MM.1S (cell line): ENCODE results near the gene SMURF2.
"Not testable (repeated sequence)": the region's sequence is repeated elsewhere in the genome, so short reads cannot be mapped to it uniquely, and the experiment has no call there.

Experiments used
- DNase-seq: peaks from one replicate; pipeline ENCODE4 v3.0.0-alpha.2; 2015
- H2AFZ ChIP-seq: fragments of 300-600 bp; sonication (generic); 2 replicates; pipeline ENCODE4 v1.6.0; 2016; ENCODE audit warnings: antibody characterized with exemption, low read length
- H3F3A ChIP-seq: fragments of 300-600 bp; sonication (generic); 2 replicates; pipeline ENCODE4 v1.6.1; 2016; ENCODE audit warnings: mild to moderate bottlenecking, antibody characterized with exemption, low read length, moderate library complexity, mixed read lengths; ENCODE audit not compliant: insufficient read depth
- H3K27ac ChIP-seq: fragments of 300-600 bp; sonication (generic); 2 replicates; pipeline ENCODE4 v1.5.1; 2016; ENCODE audit warnings: mild to moderate bottlenecking, low read length
- H3K27me3 ChIP-seq: fragments of 300-600 bp; sonication (generic); replicated peaks from 2 replicates; pipeline ENCODE4 v1.6.0; 2016; ENCODE audit warnings: low read length; ENCODE audit not compliant: insufficient read depth
- H3K36me3 ChIP-seq: fragments of 300-600 bp; sonication (generic); replicated peaks from 2 replicates; pipeline ENCODE4 v1.6.1; 2016; ENCODE audit warnings: mild to moderate bottlenecking, low read length, mixed read lengths; ENCODE audit not compliant: insufficient read depth
- H3K4me1 ChIP-seq: fragments of 300-600 bp; sonication (generic); 2 replicates; pipeline ENCODE4 v1.6.1; 2016; ENCODE audit warnings: low read length, mixed read lengths
- H3K4me2 ChIP-seq: fragments of 300-600 bp; sonication (generic); 2 replicates; pipeline ENCODE4 v1.6.0; 2016; ENCODE audit warnings: low read depth, low read length
- H3K4me3 ChIP-seq: fragments of 300-600 bp; sonication (generic); 2 replicates; pipeline ENCODE4 v1.5.1; 2016; ENCODE audit warnings: low read length, mixed read lengths
- H3K79me2 ChIP-seq: fragments of 300-600 bp; sonication (generic); 2 replicates; pipeline ENCODE4 v1.6.1; 2016; ENCODE audit warnings: mixed run types, low read length, mixed read lengths
- H3K9ac ChIP-seq: fragments of 300-600 bp; sonication (generic); 2 replicates; pipeline ENCODE4 v1.6.1; 2016; ENCODE audit warnings: low read length, mixed read lengths
- H3K9me2 ChIP-seq: fragments of 300-600 bp; sonication (generic); replicated peaks from 2 replicates; pipeline ENCODE4 v1.6.1; 2016; ENCODE audit warnings: mild to moderate bottlenecking, low read length, mixed read lengths; ENCODE audit not compliant: insufficient read depth
- H3K9me3 ChIP-seq: fragments of 300-600 bp; sonication (generic); replicated peaks from 2 replicates; pipeline ENCODE4 v1.6.1; 2016; ENCODE audit warnings: mild to moderate bottlenecking, low read length, mixed read lengths; ENCODE audit not compliant: insufficient read depth
- H4K20me1 ChIP-seq: fragments of 300-600 bp; sonication (generic); 2 replicates; pipeline ENCODE4 v1.6.1; 2016; ENCODE audit warnings: mild to moderate bottlenecking, low read length, moderate library complexity, mixed read lengths; ENCODE audit not compliant: insufficient read depth
- CTCF ChIP-seq: fragments of 300-600 bp; sonication (generic); IDR thresholded peaks from 2 replicates; pipeline ENCODE4 v1.5.1; 2016; ENCODE audit warnings: antibody characterized with exemption, low read length, mixed read lengths
- EZH2 ChIP-seq: fragments of 300-600 bp; sonication (generic); optimal IDR thresholded peaks from 2 replicates; pipeline ENCODE3; 2017; ENCODE audit warnings: low read depth, mild to moderate bottlenecking, antibody characterized with exemption, low read length, mixed read lengths
- EZH2phosphoT487 ChIP-seq: fragments of 300-600 bp; sonication (generic); IDR thresholded peaks from 2 replicates; pipeline ENCODE4 v1.6.1; 2018; ENCODE audit warnings: antibody characterized with exemption, low read length

The SMURF2 gene

GRCh38 chr17:64608571-64608981 is 53.5 kb downstream of the SMURF2 start:
- Histone ChIP-seq H3K4me2 (no peak overlapping the region), H3F3A (no peaks in the 10 kb centered on the region), H4K20me1 (0 out of 2 replicates have a peak, but pooled peaks cover 4% of the 10 kb centered on the region), H2AFZ (no peak overlapping the region), H3K79me2 (peaks cover 26% of the 10 kb centered on the region), H3K4me3 (no peak overlapping the region), H3K9me3 (no peaks in the 10 kb centered on the region), H3K9me2 (no peaks in the 10 kb centered on the region), H3K9ac (no peak overlapping the region), H3K4me1 (no peaks in the 10 kb centered on the region), H3K27ac (no peak overlapping the region), H3K27me3 (no peaks in the 10 kb centered on the region), H3K36me3 (no peaks in the 10 kb centered on the region)
- TF ChIP-seq EZH2phosphoT487 (no peak), CTCF (no peak), EZH2 (no peak)
- no peak for DNase-seq

- Histone ChIP-seq H4K20me1 (0 out of 2 replicates have a peak, but pooled peaks cover 4% of the 10 kb centered on the region), H3K4me2 (no peak overlapping the region), H2AFZ (no peak overlapping the region), H3K4me1 (no peaks in the 10 kb centered on the region), H3F3A (no peaks in the 10 kb centered on the region), H3K36me3 (no peaks in the 10 kb centered on the region), H3K9me3 (no peaks in the 10 kb centered on the region), H3K79me2 (peaks cover 26% of the 10 kb centered on the region), H3K27me3 (no peaks in the 10 kb centered on the region), H3K4me3 (no peak overlapping the region), H3K9me2 (no peaks in the 10 kb centered on the region), H3K9ac (no peak overlapping the region), H3K27ac (no peak overlapping the region)
- TF ChIP-seq EZH2phosphoT487 (no peak), EZH2 (no peak)
- no peak for DNase-seq
Measured at GRCh38 chr17:64607862-64608565, 54.1 kb downstream of the SMURF2 start.

- not testable (repeated sequence) for H2AFZ ChIP-seq, H3K9me3 ChIP-seq, H4K20me1 ChIP-seq, H3K27ac ChIP-seq, H3K4me3 ChIP-seq, H3K9me2 ChIP-seq, H3K4me1 ChIP-seq, H3K4me2 ChIP-seq, H3F3A ChIP-seq, H3K9ac ChIP-seq, H3K27me3 ChIP-seq, DNase-seq, H3K36me3 ChIP-seq
- peaks cover 19% of the 10 kb centered on the region for H3K79me2 ChIP-seq
Measured at GRCh38 chr17:64604532-64604931, 57.6 kb downstream of the SMURF2 start.

- Histone ChIP-seq H3K4me1 (no peaks in the 10 kb centered on the region), H3F3A (no peaks in the 10 kb centered on the region), H3K9me2 (no peaks in the 10 kb centered on the region), H3K9me3 (no peaks in the 10 kb centered on the region), H3K9ac (no peak overlapping the region), H3K27ac (no peak overlapping the region), H3K4me2 (no peak overlapping the region), H3K27me3 (no peaks in the 10 kb centered on the region), H2AFZ (no peak overlapping the region), H3K4me3 (no peak overlapping the region), H4K20me1 (0 out of 2 replicates have a peak, but pooled peaks cover 4% of the 10 kb centered on the region), H3K36me3 (no peaks in the 10 kb centered on the region), H3K79me2 (peaks cover 19% of the 10 kb centered on the region)
- no peak for TF ChIP-seq EZH2
- TF ChIP-seq EZH2phosphoT487, result no peak
- TF ChIP-seq CTCF, result no peak
- DNase-seq, result no peak
Measured at GRCh38 chr17:64603987-64604386, 58.1 kb downstream of the SMURF2 start.
